Measurements from ENCODE around the gene PRIMA1.

GRCh38 chr14:93703941-93704340 is 84.3 kb downstream of the PRIMA1 start:
- TF ChIP-seq CTCF (IDR thresholded peaks at IDR 0.05) = no peak
- no peak for TF ChIP-seq POLR2A (IDR thresholded peaks at IDR 0.05)

All from thyroid gland (tissue), 4 donors.